ENCODE results near the gene GSC2.

The GSC2 gene

GRCh38 chr22:19118329-19118880 lies 31.7 kb downstream of the GSC2 start:
- DNase-seq: no peak

GRCh38 chr22:19117111-19117512 lies 33.0 kb downstream of the GSC2 start:
- DNase-seq: no peak

- DNase-seq: no peak
These were observed 34.5 kb downstream of the GSC2 start for GRCh38 chr22:19115628-19116027.

- DNase-seq: no peak
These were observed 35.0 kb downstream of the GSC2 start for GRCh38 chr22:19114984-19115552.

GRCh38 chr22:19113429-19113828 lies 36.7 kb downstream of the GSC2 start:
- no peak for DNase-seq

GRCh38 chr22:19111584-19111983 lies 38.5 kb downstream of the GSC2 start:
- no peak for DNase-seq

GRCh38 chr22:19111140-19111539 lies 39.0 kb downstream of the GSC2 start:
- DNase-seq: no peak

GRCh38 chr22:19110646-19111045 lies 39.4 kb downstream of the GSC2 start:
- DNase-seq: no peak

GRCh38 chr22:19110064-19110458 lies 40.0 kb downstream of the GSC2 start:
- no peak for DNase-seq

GRCh38 chr22:19109198-19110063 lies 40.7 kb downstream of the GSC2 start:
- DNase-seq: peak; percentile 26

- DNase-seq: no peak
These were observed 41.3 kb downstream of the GSC2 start for GRCh38 chr22:19108807-19109197.

GRCh38 chr22:19107730-19108074 lies 42.4 kb downstream of the GSC2 start:
- no peak for DNase-seq

- no peak for DNase-seq
These were observed 43.0 kb downstream of the GSC2 start for GRCh38 chr22:19106886-19107729.

GRCh38 chr22:19105867-19106802 lies 44.0 kb downstream of the GSC2 start:
- DNase-seq: peak; percentile 27

- DNase-seq: no peak
These were observed 44.6 kb downstream of the GSC2 start for GRCh38 chr22:19105456-19105855.

- DNase-seq: no peak
These were observed 45.9 kb downstream of the GSC2 start for GRCh38 chr22:19103880-19104821.

GRCh38 chr22:19098157-19098556 lies 51.9 kb downstream of the GSC2 start:
- no peak for DNase-seq

- DNase-seq: no peak
These were observed 52.6 kb downstream of the GSC2 start for GRCh38 chr22:19097518-19097917.

Measured in activated effector memory CD4-positive, alpha-beta T cell treated with Interleukin-2 at 50 U/mL for 16 hours (primary cell).